Measurements from ENCODE around the gene SOCS7.

DNA sequence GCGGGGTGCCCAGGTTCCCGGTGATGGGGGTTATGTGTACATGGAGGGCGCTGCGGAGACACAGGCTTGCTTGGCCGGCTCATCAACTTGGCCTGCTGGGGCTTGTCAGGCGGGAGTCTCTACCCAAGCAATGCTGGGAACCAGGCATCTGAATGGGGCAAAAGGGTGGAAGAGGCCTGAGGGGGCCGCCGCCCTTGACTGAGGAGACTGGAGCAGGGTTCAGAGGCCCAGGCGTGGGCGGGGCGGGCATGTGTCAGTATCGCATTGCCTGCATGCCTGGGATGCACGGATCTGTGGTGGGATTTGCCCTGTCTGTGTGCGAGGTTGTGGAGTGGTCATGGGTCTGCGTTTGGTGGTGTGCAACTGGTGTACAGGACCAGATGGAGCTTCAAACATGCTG lies 97.7 kb downstream of the SOCS7 start:
- TF ChIP-seq, protein P1, sequence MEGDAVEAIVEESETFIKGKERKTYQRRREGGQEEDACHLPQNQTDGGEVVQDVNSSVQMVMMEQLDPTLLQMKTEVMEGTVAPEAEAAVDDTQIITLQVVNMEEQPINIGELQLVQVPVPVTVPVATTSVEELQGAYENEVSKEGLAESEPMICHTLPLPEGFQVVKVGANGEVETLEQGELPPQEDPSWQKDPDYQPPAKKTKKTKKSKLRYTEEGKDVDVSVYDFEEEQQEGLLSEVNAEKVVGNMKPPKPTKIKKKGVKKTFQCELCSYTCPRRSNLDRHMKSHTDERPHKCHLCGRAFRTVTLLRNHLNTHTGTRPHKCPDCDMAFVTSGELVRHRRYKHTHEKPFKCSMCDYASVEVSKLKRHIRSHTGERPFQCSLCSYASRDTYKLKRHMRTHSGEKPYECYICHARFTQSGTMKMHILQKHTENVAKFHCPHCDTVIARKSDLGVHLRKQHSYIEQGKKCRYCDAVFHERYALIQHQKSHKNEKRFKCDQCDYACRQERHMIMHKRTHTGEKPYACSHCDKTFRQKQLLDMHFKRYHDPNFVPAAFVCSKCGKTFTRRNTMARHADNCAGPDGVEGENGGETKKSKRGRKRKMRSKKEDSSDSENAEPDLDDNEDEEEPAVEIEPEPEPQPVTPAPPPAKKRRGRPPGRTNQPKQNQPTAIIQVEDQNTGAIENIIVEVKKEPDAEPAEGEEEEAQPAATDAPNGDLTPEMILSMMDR (IDR thresholded peaks at IDR 0.05): no peak
- TF ChIP-seq POLR2A (IDR thresholded peaks at IDR 0.05): no peak
